ENCODE results near the gene ARHGAP26.

The ARHGAP26 gene

GRCh38 chr5:142748568-142749249, 21.5 kb upstream of the ARHGAP26 start:
- no peak for DNase-seq (ENCODE audit: low read depth)

GRCh38 chr5:142749321-142749720, 20.9 kb upstream of the ARHGAP26 start:
- no peak for DNase-seq (ENCODE audit: low read depth)

- DNase-seq (ENCODE audit: low read depth): no peak
Measured at GRCh38 chr5:142753116-142753631, 17.0 kb upstream of the ARHGAP26 start.

- no peak for DNase-seq (ENCODE audit: low read depth)
Measured at GRCh38 chr5:142754031-142754430, 16.1 kb upstream of the ARHGAP26 start.

- no peak for DNase-seq (ENCODE audit: low read depth)
Measured at GRCh38 chr5:142756576-142756975, 13.6 kb upstream of the ARHGAP26 start.

- DNase-seq (ENCODE audit: low read depth): no peak
Measured at GRCh38 chr5:142757564-142757963, 12.6 kb upstream of the ARHGAP26 start.

- no peak for DNase-seq (ENCODE audit: low read depth)
Measured at GRCh38 chr5:142758062-142758795, 11.9 kb upstream of the ARHGAP26 start.

- no peak for DNase-seq (ENCODE audit: low read depth)
Measured at GRCh38 chr5:142758796-142759145, 11.4 kb upstream of the ARHGAP26 start.

GRCh38 chr5:142763701-142764100, 6.5 kb upstream of the ARHGAP26 start:
- DNase-seq (ENCODE audit: low read depth): no peak

- DNase-seq (ENCODE audit: low read depth): no peak
Measured at GRCh38 chr5:142767178-142767577, 3.0 kb upstream of the ARHGAP26 start.

GRCh38 chr5:142767911-142768310, 2.3 kb upstream of the ARHGAP26 start:
- no peak for DNase-seq (ENCODE audit: low read depth)

GRCh38 chr5:142769251-142769792, 855 bp upstream of the ARHGAP26 start:
- DNase-seq (ENCODE audit: low read depth): no peak

GRCh38 chr5:142770650-142771609, 753 bp downstream of the ARHGAP26 start:
- no peak for DNase-seq (ENCODE audit: low read depth)

GRCh38 chr5:142771666-142772065, 1.5 kb downstream of the ARHGAP26 start:
- no peak for DNase-seq (ENCODE audit: low read depth)

GRCh38 chr5:142772446-142773293, 2.5 kb downstream of the ARHGAP26 start:
- DNase-seq (ENCODE audit: low read depth): no peak

GRCh38 chr5:142777099-142777498, 6.9 kb downstream of the ARHGAP26 start:
- no peak for DNase-seq (ENCODE audit: low read depth)

GRCh38 chr5:142777850-142778249, 7.7 kb downstream of the ARHGAP26 start:
- DNase-seq (ENCODE audit: low read depth): no peak

- no peak for DNase-seq (ENCODE audit: low read depth)
Measured at GRCh38 chr5:142779163-142779840, 9.1 kb downstream of the ARHGAP26 start.

GRCh38 chr5:142780871-142781270, 10.7 kb downstream of the ARHGAP26 start:
- no peak for DNase-seq (ENCODE audit: low read depth)

- DNase-seq (ENCODE audit: low read depth): no peak
Measured at GRCh38 chr5:142782976-142783530, 12.9 kb downstream of the ARHGAP26 start.
